Measurements from ENCODE around the gene GLO1. TPM values are rescaled to one million over a fixed set of nuclear protein-coding genes. Genes with fewer than 3 reads are reported as not detected.

GLO1 gene
- total and polyA plus RNA-seq, 2 experiments from 2014 or later = 273 TPM

GRCh38 chr6:38730140-38730862 lies 27.4 kb upstream of the GLO1 start:
- DNase-seq (ENCODE audit: low spot score) (no peak), ATAC-seq (no peak)
- Histone ChIP-seq H3K27me3 (ENCODE audit: insufficient read depth) (no peaks in the 10 kb centered on the region), H3K4me3 (no peak overlapping the region), H3K79me2 (replicated peaks; ENCODE audit: insufficient read depth) (no peaks in the 10 kb centered on the region), H3K27ac (ENCODE audit: low read depth) (no peak overlapping the region), H4K20me1 (replicated peaks; ENCODE audit: insufficient read depth) (no peaks in the 10 kb centered on the region), H2AFZ (no peak overlapping the region), H3K4me2 (no peak overlapping the region), H3K4me1 (ENCODE audit: insufficient read depth) (no peaks in the 10 kb centered on the region), H3K36me3 (ENCODE audit: insufficient read depth) (no peaks in the 10 kb centered on the region), H3K9me2 (ENCODE audit: insufficient read depth) (no peaks in the 10 kb centered on the region), H3F3A (replicated peaks; ENCODE audit: low read depth) (no peaks in the 10 kb centered on the region)
- H3K36me3 Mint-ChIP-seq (ENCODE audit: low read depth) = no peaks in the 10 kb centered on the region
- H3K27ac Mint-ChIP-seq = no peak overlapping the region
- peaks cover 1% of the 10 kb centered on the region; the same call in 1 of the 3 replicates for H3K9me3 Mint-ChIP-seq
- H3K4me3 Mint-ChIP-seq = no peak overlapping the region
- TF ChIP-seq EZH2 (IDR thresholded peaks at IDR 0.05; ENCODE audit: low read depth, unreplicated experiment) (no peak), ZNF331 (CRISPR knock-in tag; IDR thresholded peaks at IDR 0.05; ENCODE audit: low read depth) (no peak), ZNF462 (CRISPR knock-in tag; IDR thresholded peaks at IDR 0.05) (no peak), STAT1 (IDR thresholded peaks at IDR 0.05; ENCODE audit: unreplicated experiment) (no peak), NANOG (IDR thresholded peaks at IDR 0.05; ENCODE audit: borderline replicate concordance) (no peak), ETS1 (IDR thresholded peaks at IDR 0.05) (no peak), CTCF (conservative IDR thresholded peaks at IDR 0.05; ENCODE audit: low read depth in 2 of 2) (no peak), ZNF114 (CRISPR knock-in tag; IDR thresholded peaks at IDR 0.05) (no peak), CREB1 (CRISPR knock-in tag; IDR thresholded peaks at IDR 0.05; ENCODE audit: low read depth) (no peak)
- H3K27me3 Mint-ChIP-seq (ENCODE audit: insufficient read depth, low read depth, poor library complexity) = peaks cover 2% of the 10 kb centered on the region
- peaks cover 4% of the 10 kb centered on the region; the same call in 2 of the 3 replicates for H3K4me1 Mint-ChIP-seq

Data from GM23338 (cell line).